GM12875 (cell line): Measurements from ENCODE around the gene NEURL3.

Experiments
- H3K4me3 ChIP-seq: one replicate; pipeline ENCODE4 v1.5.1; 2011; ENCODE audit warnings: low read depth, low read length, control low read depth
- TF ChIP-seq, protein P1 (sequence below): IDR thresholded peaks from 2 replicates; pipeline ENCODE4 v1.5.1; 2011; ENCODE audit warnings: low read depth, mild to moderate bottlenecking, control low read depth, inconsistent platforms, low read length, moderate library complexity, borderline replicate concordance; ENCODE audit not compliant: insufficient read depth

Gene NEURL3

DNA sequence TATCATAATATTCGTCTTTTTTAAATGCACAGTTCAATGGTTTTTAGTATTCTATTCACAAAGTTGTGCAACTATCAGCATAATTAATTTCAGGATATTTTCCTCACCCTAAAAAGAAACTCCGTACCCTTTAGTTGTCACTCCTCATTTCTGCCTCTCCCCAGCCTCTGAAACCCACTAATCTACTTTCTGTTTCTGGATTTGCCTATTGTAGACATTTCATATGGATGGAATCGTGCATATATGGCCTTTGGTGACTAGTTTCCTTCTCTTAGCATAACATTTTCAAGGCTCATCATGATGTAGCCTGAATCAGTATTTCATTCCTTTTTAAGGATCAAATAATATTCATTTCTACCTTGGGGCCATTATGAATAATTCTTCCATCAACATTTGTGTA, 18.5 kb downstream of the NEURL3 start:
- TF ChIP-seq, protein P1, sequence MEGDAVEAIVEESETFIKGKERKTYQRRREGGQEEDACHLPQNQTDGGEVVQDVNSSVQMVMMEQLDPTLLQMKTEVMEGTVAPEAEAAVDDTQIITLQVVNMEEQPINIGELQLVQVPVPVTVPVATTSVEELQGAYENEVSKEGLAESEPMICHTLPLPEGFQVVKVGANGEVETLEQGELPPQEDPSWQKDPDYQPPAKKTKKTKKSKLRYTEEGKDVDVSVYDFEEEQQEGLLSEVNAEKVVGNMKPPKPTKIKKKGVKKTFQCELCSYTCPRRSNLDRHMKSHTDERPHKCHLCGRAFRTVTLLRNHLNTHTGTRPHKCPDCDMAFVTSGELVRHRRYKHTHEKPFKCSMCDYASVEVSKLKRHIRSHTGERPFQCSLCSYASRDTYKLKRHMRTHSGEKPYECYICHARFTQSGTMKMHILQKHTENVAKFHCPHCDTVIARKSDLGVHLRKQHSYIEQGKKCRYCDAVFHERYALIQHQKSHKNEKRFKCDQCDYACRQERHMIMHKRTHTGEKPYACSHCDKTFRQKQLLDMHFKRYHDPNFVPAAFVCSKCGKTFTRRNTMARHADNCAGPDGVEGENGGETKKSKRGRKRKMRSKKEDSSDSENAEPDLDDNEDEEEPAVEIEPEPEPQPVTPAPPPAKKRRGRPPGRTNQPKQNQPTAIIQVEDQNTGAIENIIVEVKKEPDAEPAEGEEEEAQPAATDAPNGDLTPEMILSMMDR = no peak

DNA sequence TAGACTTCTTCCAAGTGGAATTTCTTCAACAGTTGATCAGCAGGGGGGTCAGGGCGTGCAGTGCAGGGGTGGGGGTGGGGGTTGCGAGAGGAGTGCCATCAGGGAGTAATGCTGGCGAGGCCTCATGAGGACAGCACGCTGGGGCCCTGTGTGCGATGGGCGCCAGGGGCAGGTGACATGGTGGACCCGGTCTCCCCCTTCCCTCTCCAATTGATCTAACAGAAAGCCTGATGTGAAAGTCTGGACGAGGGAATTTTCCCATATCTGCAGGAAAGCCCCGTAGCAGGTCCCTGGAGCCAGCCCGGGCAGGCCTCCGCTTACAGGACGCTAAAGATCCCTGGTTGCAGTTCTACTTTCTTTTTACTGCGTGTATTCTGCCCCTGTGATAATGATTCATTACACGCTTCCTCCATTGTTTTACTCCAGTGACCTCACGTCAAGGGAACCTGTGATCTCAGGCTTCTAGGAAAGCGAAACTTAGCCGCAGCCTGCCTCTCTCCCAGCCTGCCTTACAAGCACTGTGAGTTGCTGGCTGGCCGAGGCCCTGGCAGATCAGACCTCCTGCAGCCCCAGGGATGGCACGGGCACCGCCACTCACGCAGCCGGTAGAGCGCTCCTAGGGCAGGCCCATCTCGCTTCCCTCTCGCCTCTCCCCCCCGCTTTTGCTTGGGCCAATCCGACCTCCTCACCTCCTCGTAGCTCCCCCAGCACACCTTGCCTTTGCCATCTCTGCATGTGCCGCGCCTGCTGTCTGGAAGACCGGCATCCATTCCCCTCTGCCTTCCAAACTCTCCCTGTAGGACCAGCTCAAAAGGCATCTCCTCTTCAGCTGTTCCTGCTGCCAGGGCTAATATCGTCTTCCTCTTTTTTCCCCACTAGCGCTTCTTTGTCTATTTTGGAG, 19.2 kb downstream of the NEURL3 start:
- peak overlapping the region; percentile 63 for H3K4me3 ChIP-seq
- TF ChIP-seq, protein P1 = no peak

More for the DNA sequence above, 18.5 kb downstream of the NEURL3 start:
- peak overlapping the region; percentile 63 for H3K4me3 ChIP-seq

DNA sequence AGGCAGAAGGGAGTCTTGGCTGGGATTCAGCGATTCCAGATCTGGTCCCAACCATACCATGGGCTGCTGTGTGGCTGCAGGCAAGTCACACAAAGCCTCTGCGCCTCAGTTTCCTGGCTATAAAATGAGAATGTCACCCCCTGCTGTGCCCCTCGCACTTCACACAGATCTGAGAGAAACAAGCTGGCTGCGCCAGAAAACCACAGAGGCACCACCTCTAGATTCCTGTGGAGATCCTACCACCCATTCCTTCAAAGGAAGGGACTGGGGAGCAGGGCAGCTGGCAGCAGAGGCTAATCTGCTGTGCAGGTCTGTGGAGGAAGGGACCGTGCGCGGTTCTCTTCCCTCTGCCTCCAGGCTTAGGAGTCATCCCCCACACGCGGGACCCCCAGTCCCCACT, 19.8 kb downstream of the NEURL3 start:
- TF ChIP-seq, protein P1 = no peak

DNA sequence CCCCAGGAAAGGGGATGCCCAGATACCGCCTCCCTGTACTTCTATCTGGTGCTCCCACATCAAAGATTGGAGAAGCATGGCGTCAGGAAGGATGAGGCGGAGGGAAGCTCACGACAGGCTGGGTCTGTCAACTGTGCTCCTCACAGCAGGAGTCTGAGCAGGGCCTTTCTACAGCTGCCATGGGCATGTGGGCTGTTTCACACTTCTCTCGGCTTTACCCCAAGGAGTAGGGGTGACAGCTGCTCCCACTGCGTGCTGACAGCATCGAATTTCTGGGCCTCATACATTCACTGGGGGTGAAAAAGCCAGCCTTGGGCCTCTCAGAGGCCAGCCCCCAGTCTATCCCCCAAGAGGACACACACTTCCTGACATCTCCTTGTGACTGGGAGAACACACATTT, 21.1 kb downstream of the NEURL3 start:
- TF ChIP-seq, protein P1 = no peak

More for the DNA sequence above, 19.8 kb downstream of the NEURL3 start:
- no peak overlapping the region for H3K4me3 ChIP-seq

DNA sequence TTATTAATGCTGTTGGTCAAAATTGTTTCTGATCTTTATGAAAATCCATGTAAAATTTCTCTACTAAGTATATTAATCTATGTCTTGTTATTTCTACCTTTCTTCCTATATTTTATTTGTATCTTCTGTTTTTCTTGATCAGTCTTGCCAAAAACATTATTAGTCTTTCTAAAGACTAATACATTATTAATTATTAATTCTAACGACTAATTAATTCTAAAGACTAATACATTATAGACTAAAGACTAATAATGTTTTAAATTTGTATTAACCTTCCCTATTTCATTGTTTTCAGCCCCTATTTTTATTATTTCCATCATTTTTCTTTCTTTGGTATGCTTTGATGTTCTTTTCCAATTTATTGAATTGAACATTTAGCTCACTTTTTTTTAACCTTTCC, 27.7 kb downstream of the NEURL3 start:
- TF ChIP-seq, protein P1 = no peak

More for the DNA sequence above, 21.1 kb downstream of the NEURL3 start:
- no peak overlapping the region for H3K4me3 ChIP-seq

DNA sequence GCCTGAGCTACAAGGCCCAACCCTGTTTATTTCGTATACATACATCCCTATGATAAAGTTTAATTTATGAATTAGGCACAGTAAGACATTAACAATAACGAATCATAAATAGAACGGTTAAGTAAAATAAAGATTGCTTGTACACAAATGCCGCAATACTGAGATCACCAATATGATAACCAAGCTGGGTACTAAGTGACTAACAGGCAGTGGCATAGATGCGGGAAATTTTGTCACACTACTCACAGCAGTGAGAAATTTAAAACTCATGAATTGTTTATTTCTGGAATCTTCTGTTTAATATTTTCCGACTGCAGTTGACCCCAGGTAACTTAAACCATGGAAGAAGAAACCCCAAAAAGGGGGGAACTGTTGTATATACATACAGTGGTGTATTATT, 33.4 kb downstream of the NEURL3 start:
- TF ChIP-seq, protein P1 = no peak
- no peak overlapping the region for H3K4me3 ChIP-seq

More for the DNA sequence above, 27.7 kb downstream of the NEURL3 start:
- no peak overlapping the region for H3K4me3 ChIP-seq

DNA sequence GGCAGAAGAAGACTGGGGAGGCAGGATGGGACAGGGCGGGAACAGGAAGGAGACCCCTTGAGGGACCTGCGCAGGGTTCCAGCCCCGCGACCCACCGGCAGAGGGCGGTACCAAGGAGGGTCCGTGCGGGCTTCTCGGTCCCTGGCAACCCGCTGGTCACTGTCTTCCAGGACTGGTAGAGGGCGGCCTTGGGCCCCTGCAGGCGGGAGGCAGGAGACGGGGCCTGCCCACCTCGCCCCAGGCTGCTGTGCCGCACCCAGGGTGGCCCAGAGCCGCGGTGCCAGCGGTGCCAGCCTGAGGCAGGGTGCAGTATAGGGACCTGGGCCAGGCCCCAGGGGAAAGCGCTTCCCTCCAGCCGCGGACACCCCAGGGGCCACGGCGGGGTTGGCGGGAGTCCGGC, 34.5 kb downstream of the NEURL3 start:
- H3K4me3 ChIP-seq = no peak overlapping the region
- TF ChIP-seq, protein P1 = peak; percentile 88
